GM13977 (cell line): ENCODE data around the gene HS6ST1.

Experiments
- DNase-seq: peaks from one replicate; pipeline ENCODE4 v3.0.0; 2012; ENCODE audit warnings: low spot score
- in situ Hi-C: fragments of 300-500 bp; cut with MboI; formaldehyde crosslinking; loops from one replicate; pipeline ENCODE4 v1.12.0; 2022; ENCODE audit warnings: low sequenced_read_pairs, low pct_unique_long_range_greater_than_20kb, mixed read lengths, inconsistent platforms; ENCODE audit not compliant: unreplicated experiment
- TF ChIP-seq, protein P1 (sequence below): IDR thresholded peaks from 2 replicates; pipeline ENCODE4 v1.5.1; 2012; ENCODE audit warnings: mild to moderate bottlenecking, control low read depth; ENCODE audit not compliant: insufficient read depth; ENCODE audit errors: extremely low read depth, missing control alignments

HS6ST1 gene

DNA sequence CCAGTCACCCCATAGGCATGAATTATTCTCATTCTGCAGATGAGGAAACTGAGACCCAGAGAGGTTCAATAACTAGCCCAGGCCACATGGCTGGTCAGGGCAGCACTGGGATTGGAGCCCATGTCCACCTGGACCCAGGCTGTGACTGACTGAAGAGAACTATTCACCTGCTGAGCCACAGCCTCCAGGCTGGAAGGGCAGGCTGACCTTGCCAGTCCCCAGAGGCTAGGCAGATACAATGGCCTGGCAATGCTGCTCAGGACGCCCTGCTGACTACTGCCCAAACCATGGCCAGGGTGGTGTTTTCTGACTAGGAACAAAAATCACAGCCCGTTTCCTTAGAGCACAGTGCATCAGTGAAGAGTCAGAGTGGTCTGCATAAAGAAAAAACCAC, 36.8 kb downstream of the HS6ST1 start:
- in situ Hi-C loops, result no loop called here
- TF ChIP-seq, protein P1, sequence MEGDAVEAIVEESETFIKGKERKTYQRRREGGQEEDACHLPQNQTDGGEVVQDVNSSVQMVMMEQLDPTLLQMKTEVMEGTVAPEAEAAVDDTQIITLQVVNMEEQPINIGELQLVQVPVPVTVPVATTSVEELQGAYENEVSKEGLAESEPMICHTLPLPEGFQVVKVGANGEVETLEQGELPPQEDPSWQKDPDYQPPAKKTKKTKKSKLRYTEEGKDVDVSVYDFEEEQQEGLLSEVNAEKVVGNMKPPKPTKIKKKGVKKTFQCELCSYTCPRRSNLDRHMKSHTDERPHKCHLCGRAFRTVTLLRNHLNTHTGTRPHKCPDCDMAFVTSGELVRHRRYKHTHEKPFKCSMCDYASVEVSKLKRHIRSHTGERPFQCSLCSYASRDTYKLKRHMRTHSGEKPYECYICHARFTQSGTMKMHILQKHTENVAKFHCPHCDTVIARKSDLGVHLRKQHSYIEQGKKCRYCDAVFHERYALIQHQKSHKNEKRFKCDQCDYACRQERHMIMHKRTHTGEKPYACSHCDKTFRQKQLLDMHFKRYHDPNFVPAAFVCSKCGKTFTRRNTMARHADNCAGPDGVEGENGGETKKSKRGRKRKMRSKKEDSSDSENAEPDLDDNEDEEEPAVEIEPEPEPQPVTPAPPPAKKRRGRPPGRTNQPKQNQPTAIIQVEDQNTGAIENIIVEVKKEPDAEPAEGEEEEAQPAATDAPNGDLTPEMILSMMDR, result no peak
- no peak for DNase-seq

GRCh38 chr2:128280901-128281321, 37.8 kb downstream of the HS6ST1 start:
- in situ Hi-C loops, result no loop called here
- DNase-seq, result no peak
- TF ChIP-seq, protein P1, result no peak

- DNase-seq, result no peak
- in situ Hi-C loops, result no loop called here
- TF ChIP-seq, protein P1, result no peak
These were observed 38.4 kb downstream of the HS6ST1 start for GRCh38 chr2:128280158-128280871.

- no peak for DNase-seq
- TF ChIP-seq, protein P1, result no peak
- in situ Hi-C loops, result no loop called here
These were observed 38.9 kb downstream of the HS6ST1 start for GRCh38 chr2:128279786-128280157.

- in situ Hi-C loops, result no loop called here
- TF ChIP-seq, protein P1, result no peak
- DNase-seq, result no peak
These were observed 39.7 kb downstream of the HS6ST1 start for GRCh38 chr2:128279009-128279408.

DNA sequence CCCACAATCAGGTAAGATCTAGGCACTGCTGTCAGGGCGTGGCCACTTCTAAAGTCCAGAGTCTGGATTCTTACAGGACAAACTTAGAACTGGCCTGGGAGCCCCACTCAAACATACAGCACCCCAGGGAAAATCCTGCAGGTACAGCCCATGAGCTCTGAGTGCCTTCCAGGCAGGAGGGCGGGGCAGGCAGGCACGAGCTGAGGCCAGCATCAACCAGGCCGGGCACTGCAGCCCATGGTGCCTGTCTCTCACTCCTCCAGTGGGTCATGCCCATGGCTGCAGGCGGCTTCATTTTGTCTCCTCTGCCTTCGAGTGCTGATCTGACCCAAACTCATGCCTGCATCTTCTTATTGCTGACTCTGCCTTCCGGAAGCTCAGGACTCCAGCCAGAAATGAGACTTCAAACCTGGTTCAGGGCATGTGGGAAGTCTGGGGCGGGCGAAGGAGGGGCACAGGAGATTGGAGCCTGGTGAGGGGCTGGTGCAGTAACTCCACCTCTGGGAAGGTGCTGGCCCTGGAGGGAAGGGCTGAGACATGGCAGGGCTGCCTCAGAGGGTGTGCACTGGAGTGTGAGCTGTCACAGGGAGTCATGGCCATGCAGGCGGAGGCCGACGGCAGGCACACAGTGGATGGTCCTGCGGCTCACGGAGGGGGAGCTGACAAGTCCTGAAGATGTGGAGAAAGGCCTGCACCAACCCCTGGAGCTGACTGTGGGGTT, 40.5 kb downstream of the HS6ST1 start:
- DNase-seq, result no peak
- in situ Hi-C loops, result no loop called here
- TF ChIP-seq, protein P1, result no peak
